ENCODE results near the gene MAX. TPM values are rescaled to one million over a fixed set of nuclear protein-coding genes. Genes with fewer than 3 reads are reported as not detected.

The MAX gene
- total RNA-seq, 1 donor from 2014 or later, result 97.0 TPM

- H3K27ac Mint-ChIP-seq, result no peak overlapping the region
- H3K9me3 Mint-ChIP-seq, result no peaks in the 10 kb centered on the region
- TF ChIP-seq CTCF (conservative IDR thresholded peaks at IDR 0.05), result no peak
- H3K36me3 Mint-ChIP-seq, result no peaks in the 10 kb centered on the region
- no peaks in the 10 kb centered on the region for H3K27me3 Mint-ChIP-seq
- no peak for DNase-seq (ENCODE audit: extremely low spot score, unreplicated experiment)
- H3K4me1 Mint-ChIP-seq (ENCODE audit: unreplicated experiment), result peaks cover 4% of the 10 kb centered on the region
- H3K4me3 Mint-ChIP-seq, result no peak overlapping the region
These were observed 30.5 kb upstream of the MAX start for GRCh38 chr14:65132855-65133254.

DNA sequence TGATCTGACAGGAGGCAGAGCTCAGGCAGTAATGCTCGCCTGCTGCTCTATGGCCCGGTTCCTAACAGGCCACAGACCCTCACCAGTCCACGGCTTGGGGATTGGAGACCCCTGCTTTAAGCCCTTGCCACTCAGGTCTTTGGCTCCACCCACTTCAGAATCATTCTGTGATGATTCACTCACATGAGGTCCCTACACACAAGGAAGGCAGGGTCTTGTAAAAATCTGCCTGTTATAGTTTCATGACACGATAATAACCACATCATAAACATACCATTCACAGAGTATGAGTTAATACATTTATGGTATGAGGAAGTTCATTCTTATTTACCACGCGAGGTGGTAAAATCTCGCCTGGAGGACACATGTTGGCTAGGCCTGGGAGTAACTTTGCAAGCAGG lies 29.0 kb upstream of the MAX start:
- Mint-ChIP-seq H3K4me1 (ENCODE audit: unreplicated experiment) (peaks cover 4% of the 10 kb centered on the region), H3K9me3 (no peaks in the 10 kb centered on the region), H3K4me3 (no peak overlapping the region), H3K27ac (peak overlapping the region; percentile 94), H3K36me3 (no peaks in the 10 kb centered on the region), H3K27me3 (no peaks in the 10 kb centered on the region)
- no peak for TF ChIP-seq CTCF (conservative IDR thresholded peaks at IDR 0.05)
- DNase-seq (ENCODE audit: extremely low spot score, unreplicated experiment), result no peak

GRCh38 chr14:65128096-65128495 lies 25.8 kb upstream of the MAX start:
- Mint-ChIP-seq H3K9me3 (no peaks in the 10 kb centered on the region), H3K4me3 (no peak overlapping the region)

DNA sequence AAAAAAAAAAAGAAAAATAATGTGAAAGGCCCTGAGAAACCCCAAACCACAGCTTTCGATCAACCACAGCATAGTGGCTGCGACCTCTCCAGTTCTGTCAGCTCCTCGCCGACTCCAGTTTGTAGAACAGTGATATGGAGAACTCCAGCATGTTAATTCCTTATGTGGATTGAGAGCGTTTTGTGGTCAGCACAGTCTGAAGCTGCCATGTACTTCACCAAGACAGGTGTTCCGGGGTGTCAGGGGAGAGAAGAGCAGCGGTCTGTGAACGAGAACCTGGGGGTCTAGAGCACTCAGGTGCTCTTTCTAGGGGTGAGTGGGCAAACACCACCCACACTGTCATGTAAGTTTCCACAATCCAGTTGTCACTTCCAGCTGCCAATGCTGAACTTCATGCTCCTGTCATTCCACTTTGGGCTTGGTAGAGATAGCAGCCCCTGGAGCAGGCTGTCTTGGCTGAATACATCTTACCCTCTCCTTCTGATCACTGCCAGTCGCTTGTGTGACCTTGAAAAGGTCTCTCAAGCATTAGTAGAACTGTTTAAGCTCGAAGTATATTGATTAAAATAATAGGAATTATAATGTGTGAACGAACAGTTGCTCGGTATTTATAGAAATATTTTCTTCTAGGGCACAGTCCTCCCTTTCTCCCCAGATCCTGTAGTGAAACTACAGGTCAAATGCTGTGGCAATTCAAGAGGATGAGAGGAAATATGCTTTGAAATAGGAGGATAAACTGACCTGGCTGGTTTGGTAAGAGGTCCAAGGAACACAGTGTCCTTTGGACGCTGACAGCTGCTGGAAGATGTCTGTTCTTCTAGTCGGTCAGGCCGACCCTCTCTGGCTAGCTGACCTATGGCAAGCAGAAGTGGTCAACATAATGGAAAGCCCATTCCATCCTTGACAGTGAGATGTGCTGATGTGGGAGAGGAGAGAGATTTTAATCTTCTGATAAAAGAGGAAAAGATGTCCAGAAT lies 15.7 kb upstream of the MAX start:
- TF ChIP-seq CTCF (conservative IDR thresholded peaks at IDR 0.05), result no peak
- no peaks in the 10 kb centered on the region for H3K4me1 Mint-ChIP-seq (ENCODE audit: unreplicated experiment)
- no peak overlapping the region for H3K4me3 Mint-ChIP-seq
- no peak for DNase-seq (ENCODE audit: extremely low spot score, unreplicated experiment)
- H3K36me3 Mint-ChIP-seq, result no peaks in the 10 kb centered on the region
- no peaks in the 10 kb centered on the region for H3K27me3 Mint-ChIP-seq
- no peaks in the 10 kb centered on the region for H3K9me3 Mint-ChIP-seq
- H3K27ac Mint-ChIP-seq, result peak overlapping the region; percentile 44

More at GRCh38 chr14:65128096-65128495, 25.8 kb upstream of the MAX start:
- H3K4me1 Mint-ChIP-seq (ENCODE audit: unreplicated experiment), result no peaks in the 10 kb centered on the region
- no peaks in the 10 kb centered on the region for H3K36me3 Mint-ChIP-seq
- TF ChIP-seq CTCF (conservative IDR thresholded peaks at IDR 0.05), result no peak
- H3K27me3 Mint-ChIP-seq, result no peaks in the 10 kb centered on the region
- H3K27ac Mint-ChIP-seq, result no peak overlapping the region
- no peak for DNase-seq (ENCODE audit: extremely low spot score, unreplicated experiment)

GRCh38 chr14:65115615-65116014 lies 13.3 kb upstream of the MAX start:
- H3K27ac Mint-ChIP-seq, result no peak overlapping the region
- H3K4me3 Mint-ChIP-seq, result no peak overlapping the region
- no peaks in the 10 kb centered on the region for H3K27me3 Mint-ChIP-seq
- H3K4me1 Mint-ChIP-seq (ENCODE audit: unreplicated experiment), result peaks cover 6% of the 10 kb centered on the region
- no peaks in the 10 kb centered on the region for H3K36me3 Mint-ChIP-seq
- no peaks in the 10 kb centered on the region for H3K9me3 Mint-ChIP-seq
- TF ChIP-seq CTCF (conservative IDR thresholded peaks at IDR 0.05), result no peak
- DNase-seq (ENCODE audit: extremely low spot score, unreplicated experiment), result no peak
